GM10248 (cell line): Measurements from ENCODE around the gene EIF4B.

ENCODE experiments used
- CTCF ChIA-PET: fragments of 300-600 bp; sonication (Branson Sonifier 250); formaldehyde crosslinking; extraction: SDS; loops from one replicate; lab custom pipeline; 2021; ENCODE audit warnings: antibody characterized with exemption; lab: Yijun Ruan, JAX
- POLR2A ChIA-PET: fragments of 350-650 bp; sonication (Branson Sonifier 250); formaldehyde crosslinking; extraction: SDS; loops from one replicate; lab custom pipeline; 2020; ENCODE audit warnings: antibody characterized with exemption; lab: Yijun Ruan, JAX
- DNase-seq: peaks from one replicate; pipeline ENCODE4 v3.0.0; 2012; ENCODE audit errors: extremely low spot score
- TF ChIP-seq, protein P1 (sequence below): IDR thresholded peaks from 2 replicates; pipeline ENCODE4 v1.5.1; 2012; ENCODE audit warnings: mild to moderate bottlenecking, low read depth; ENCODE audit errors: extremely low read depth, missing control alignments, control extremely low read depth

Gene EIF4B

DNA sequence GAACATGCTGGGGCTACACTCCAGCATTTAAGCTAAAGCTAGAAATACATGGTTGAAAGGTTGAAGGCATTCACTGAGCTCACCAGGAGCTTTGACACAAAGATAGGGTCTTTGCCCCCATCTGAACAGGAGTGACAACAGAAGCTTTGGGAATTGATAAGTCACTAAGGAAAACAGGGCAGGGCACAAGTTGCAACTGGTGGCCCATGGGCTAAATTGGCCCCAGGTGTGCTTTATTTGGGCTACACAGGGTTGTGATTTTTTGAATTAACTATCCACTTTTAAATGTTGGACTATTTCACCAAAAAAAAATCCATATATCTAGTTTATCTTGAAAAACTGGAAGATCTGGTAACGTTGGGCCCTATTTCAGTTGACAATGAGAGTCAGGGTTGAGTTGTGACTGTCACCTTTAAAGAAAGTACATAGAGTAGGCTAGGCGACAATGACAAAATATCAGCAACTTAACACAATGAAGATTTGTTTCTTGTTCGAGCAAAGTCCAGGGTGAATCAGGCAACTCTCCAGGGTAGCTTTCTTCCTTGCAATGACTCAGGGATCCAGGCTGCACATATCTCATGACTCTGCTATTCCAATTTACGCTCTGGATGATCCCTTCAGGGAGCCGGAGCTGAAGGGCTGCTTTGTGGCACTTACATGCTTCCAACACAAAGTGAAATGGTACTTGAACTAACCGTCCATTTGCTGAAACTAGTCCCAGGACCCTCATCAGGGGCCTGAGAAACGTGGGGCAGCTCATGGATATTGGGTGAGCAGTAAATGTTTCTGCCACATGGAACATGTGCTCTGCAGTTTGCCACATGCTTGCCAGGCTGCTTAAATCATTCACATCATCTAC, 13.3 kb upstream of the EIF4B start:
- TF ChIP-seq, protein P1, sequence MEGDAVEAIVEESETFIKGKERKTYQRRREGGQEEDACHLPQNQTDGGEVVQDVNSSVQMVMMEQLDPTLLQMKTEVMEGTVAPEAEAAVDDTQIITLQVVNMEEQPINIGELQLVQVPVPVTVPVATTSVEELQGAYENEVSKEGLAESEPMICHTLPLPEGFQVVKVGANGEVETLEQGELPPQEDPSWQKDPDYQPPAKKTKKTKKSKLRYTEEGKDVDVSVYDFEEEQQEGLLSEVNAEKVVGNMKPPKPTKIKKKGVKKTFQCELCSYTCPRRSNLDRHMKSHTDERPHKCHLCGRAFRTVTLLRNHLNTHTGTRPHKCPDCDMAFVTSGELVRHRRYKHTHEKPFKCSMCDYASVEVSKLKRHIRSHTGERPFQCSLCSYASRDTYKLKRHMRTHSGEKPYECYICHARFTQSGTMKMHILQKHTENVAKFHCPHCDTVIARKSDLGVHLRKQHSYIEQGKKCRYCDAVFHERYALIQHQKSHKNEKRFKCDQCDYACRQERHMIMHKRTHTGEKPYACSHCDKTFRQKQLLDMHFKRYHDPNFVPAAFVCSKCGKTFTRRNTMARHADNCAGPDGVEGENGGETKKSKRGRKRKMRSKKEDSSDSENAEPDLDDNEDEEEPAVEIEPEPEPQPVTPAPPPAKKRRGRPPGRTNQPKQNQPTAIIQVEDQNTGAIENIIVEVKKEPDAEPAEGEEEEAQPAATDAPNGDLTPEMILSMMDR: no peak
- POLR2A ChIA-PET: no interaction called here
- CTCF ChIA-PET: interaction anchor here (1.0 to 3.5 kb wide), 6 partner anchors 12 to 968 kb away, joined by 3 to 14 read pairs (median 3); no protein-coding TSS in a partner anchor
- no peak for DNase-seq

DNA sequence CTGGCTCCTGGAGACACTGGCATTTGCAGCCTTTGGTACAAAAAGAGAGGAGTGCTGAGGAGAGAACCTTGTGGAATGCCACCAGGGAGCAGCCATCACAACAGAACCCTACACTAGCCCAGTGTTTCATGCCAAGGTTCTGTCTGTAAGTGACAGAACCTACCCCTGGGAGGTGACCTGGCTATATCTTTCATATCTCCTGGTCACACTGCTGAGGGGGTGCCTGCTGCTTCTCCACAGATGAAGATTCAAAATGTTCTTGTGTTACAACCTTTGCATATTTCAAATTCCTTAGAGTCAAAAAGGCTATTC, 12.7 kb upstream of the EIF4B start:
- ChIA-PET POLR2A (no interaction called here), CTCF (interaction anchor here (1.0 to 1.2 kb wide), 3 partner anchors 54 to 109 kb away, joined by 3 read pairs; no protein-coding TSS in a partner anchor)
- DNase-seq: no peak
- TF ChIP-seq, protein P1: no peak

- POLR2A ChIA-PET: no interaction called here
- no peak for DNase-seq
- TF ChIP-seq, protein P1: no peak
- CTCF ChIA-PET: interaction anchor here (2.9 kb wide), 1 partner anchor 24 kb away, joined by 12 read pairs; no protein-coding TSS in a partner anchor
These were observed 2.1 kb upstream of the EIF4B start for GRCh38 chr12:53004178-53004577.

DNA sequence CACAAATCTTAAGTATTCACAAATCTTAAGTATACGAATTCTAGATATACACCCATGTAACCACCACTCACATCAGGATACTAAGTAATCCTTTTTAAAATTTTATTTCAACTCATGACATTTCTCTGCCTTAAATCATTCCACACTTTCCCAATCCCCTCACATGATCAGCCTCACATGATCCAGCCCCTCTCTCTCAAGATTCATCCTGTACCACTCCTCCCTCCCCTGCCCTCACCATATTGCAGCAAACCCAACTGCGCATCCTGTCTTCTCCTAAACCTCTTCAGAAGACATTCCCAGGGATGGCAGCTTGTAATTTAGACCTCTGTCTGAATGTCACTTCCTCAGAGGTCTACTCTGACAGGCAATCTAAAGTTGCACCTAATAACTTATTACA, 1.7 kb upstream of the EIF4B start:
- CTCF ChIA-PET: interaction anchor here (1.0 to 2.9 kb wide), 3 partner anchors 24 to 120 kb away, joined by 3 to 12 read pairs (median 8); no protein-coding TSS in a partner anchor
- POLR2A ChIA-PET: no interaction called here
- TF ChIP-seq, protein P1: no peak
- DNase-seq: no peak

- POLR2A ChIA-PET: interaction anchor here (0.6 to 1.0 kb wide), 3 partner anchors 22 to 495 kb away, joined by 3 to 6 read pairs (median 3); partner anchors contain the start of genes SPRYD3 and TARBP2
- TF ChIP-seq, protein P1: no peak
- CTCF ChIA-PET: interaction anchor here (1.0 to 2.9 kb wide), 7 partner anchors 19 to 316 kb away, joined by 3 to 12 read pairs (median 3); partner anchors contain the start of gene AAAS
- DNase-seq: no peak
These were observed 856 bp upstream of the EIF4B start for GRCh38 chr12:53005215-53005985.

GRCh38 chr12:53006810-53007309, 604 bp downstream of the EIF4B start:
- ChIA-PET POLR2A (interaction anchor here (0.7 kb wide), 1 partner anchor 178 kb away, joined by 3 read pairs; no protein-coding TSS in a partner anchor), CTCF (interaction anchor here (1.0 to 2.9 kb wide), 4 partner anchors 18 to 44 kb away, joined by 3 to 12 read pairs (median 4); no protein-coding TSS in a partner anchor)
- peak; percentile 78 for DNase-seq
- TF ChIP-seq, protein P1: no peak
